ENCODE data around the gene OR4X1.

DNA sequence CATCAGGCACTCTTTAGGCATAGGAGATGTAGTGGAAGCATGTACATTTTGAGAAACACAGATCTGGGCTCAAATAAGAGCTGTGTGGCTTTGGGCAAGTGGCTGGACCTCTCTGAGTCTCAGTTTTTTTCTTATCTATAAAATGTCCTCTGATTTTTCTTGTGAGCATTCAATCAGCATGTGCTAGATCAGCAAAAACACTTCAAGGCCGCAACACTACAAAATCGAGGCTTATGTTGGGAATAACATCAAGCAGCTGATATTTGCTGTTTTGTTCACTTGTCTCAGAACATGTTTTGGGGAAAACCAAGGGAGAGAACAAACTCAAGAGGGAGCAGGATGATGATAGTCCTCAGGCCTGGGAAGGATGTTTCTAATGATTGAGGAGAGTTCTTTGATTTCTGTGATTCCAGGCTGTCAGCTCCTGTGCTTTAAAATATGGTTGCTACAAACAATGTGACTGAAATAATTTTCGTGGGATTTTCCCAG lies at the start of gene OR4X1:
- TF ChIP-seq, protein P1, sequence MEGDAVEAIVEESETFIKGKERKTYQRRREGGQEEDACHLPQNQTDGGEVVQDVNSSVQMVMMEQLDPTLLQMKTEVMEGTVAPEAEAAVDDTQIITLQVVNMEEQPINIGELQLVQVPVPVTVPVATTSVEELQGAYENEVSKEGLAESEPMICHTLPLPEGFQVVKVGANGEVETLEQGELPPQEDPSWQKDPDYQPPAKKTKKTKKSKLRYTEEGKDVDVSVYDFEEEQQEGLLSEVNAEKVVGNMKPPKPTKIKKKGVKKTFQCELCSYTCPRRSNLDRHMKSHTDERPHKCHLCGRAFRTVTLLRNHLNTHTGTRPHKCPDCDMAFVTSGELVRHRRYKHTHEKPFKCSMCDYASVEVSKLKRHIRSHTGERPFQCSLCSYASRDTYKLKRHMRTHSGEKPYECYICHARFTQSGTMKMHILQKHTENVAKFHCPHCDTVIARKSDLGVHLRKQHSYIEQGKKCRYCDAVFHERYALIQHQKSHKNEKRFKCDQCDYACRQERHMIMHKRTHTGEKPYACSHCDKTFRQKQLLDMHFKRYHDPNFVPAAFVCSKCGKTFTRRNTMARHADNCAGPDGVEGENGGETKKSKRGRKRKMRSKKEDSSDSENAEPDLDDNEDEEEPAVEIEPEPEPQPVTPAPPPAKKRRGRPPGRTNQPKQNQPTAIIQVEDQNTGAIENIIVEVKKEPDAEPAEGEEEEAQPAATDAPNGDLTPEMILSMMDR (IDR thresholded peaks at IDR 0.05; ENCODE audit: poor library complexity, severe bottlenecking) = no peak
- no peak for TF ChIP-seq EP300 (conservative IDR thresholded peaks at IDR 0.05; ENCODE audit: poor library complexity, severe bottlenecking)
- TF ChIP-seq, protein P2, sequence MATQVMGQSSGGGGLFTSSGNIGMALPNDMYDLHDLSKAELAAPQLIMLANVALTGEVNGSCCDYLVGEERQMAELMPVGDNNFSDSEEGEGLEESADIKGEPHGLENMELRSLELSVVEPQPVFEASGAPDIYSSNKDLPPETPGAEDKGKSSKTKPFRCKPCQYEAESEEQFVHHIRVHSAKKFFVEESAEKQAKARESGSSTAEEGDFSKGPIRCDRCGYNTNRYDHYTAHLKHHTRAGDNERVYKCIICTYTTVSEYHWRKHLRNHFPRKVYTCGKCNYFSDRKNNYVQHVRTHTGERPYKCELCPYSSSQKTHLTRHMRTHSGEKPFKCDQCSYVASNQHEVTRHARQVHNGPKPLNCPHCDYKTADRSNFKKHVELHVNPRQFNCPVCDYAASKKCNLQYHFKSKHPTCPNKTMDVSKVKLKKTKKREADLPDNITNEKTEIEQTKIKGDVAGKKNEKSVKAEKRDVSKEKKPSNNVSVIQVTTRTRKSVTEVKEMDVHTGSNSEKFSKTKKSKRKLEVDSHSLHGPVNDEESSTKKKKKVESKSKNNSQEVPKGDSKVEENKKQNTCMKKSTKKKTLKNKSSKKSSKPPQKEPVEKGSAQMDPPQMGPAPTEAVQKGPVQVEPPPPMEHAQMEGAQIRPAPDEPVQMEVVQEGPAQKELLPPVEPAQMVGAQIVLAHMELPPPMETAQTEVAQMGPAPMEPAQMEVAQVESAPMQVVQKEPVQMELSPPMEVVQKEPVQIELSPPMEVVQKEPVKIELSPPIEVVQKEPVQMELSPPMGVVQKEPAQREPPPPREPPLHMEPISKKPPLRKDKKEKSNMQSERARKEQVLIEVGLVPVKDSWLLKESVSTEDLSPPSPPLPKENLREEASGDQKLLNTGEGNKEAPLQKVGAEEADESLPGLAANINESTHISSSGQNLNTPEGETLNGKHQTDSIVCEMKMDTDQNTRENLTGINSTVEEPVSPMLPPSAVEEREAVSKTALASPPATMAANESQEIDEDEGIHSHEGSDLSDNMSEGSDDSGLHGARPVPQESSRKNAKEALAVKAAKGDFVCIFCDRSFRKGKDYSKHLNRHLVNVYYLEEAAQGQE (IDR thresholded peaks at IDR 0.05; ENCODE audit: borderline replicate concordance) = no peak
- no peak for TF ChIP-seq EZH2 (IDR thresholded peaks at IDR 0.05; ENCODE audit: borderline replicate concordance, insufficient read depth, low read length, poor library complexity, severe bottlenecking)
- no peak for TF ChIP-seq POLR2AphosphoS5 (IDR thresholded peaks at IDR 0.05)
- no peak for TF ChIP-seq MXI1 (conservative IDR thresholded peaks at IDR 0.05; ENCODE audit: poor library complexity, severe bottlenecking)
- no peak for TF ChIP-seq TAF1 (IDR thresholded peaks at IDR 0.05; ENCODE audit: low read depth)
